Measurements from ENCODE around the gene TUBA4A. TPM values are rescaled to one million over a fixed set of nuclear protein-coding genes. Genes with fewer than 3 reads are reported as not detected.

The TUBA4A gene
- total RNA-seq, 6 donors from 2014 or later = 17.8 to 52.1 (median 40.3) TPM

GRCh38 chr2:219244789-219245147, 8.9 kb downstream of the TUBA4A start:
- Histone ChIP-seq H3K36me3 (peaks cover 0 to 24% (median 6%) of the 10 kb centered on the region in 4 donors), H3K27me3 (no peaks in the 10 kb centered on the region), H3K27ac (peak overlapping the region; percentile 91 to 96 (median 96)), H3K4me3 (peak overlapping the region; percentile 72 to 83 (median 79)), H3K4me1 (peaks cover 45 to 54% (median 45%) of the 10 kb centered on the region in 4 donors), H3K9me3 (no peaks in the 10 kb centered on the region)
- DNase-seq = no peak
- no peak for ATAC-seq (ENCODE audit: low FRiP score in 2 of 2)
- 37 to 64% methylated on average over 4 to 6 of the region's 6 CpGs for WGBS, 2 donors
- TF ChIP-seq EP300 (IDR thresholded peaks at IDR 0.05) = no peak
- no peak for TF ChIP-seq POLR2A (IDR thresholded peaks at IDR 0.05)
- TF ChIP-seq, protein P1, sequence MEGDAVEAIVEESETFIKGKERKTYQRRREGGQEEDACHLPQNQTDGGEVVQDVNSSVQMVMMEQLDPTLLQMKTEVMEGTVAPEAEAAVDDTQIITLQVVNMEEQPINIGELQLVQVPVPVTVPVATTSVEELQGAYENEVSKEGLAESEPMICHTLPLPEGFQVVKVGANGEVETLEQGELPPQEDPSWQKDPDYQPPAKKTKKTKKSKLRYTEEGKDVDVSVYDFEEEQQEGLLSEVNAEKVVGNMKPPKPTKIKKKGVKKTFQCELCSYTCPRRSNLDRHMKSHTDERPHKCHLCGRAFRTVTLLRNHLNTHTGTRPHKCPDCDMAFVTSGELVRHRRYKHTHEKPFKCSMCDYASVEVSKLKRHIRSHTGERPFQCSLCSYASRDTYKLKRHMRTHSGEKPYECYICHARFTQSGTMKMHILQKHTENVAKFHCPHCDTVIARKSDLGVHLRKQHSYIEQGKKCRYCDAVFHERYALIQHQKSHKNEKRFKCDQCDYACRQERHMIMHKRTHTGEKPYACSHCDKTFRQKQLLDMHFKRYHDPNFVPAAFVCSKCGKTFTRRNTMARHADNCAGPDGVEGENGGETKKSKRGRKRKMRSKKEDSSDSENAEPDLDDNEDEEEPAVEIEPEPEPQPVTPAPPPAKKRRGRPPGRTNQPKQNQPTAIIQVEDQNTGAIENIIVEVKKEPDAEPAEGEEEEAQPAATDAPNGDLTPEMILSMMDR (IDR thresholded peaks at IDR 0.05) = no peak
- TF ChIP-seq POLR2AphosphoS5 (IDR thresholded peaks at IDR 0.05) = no peak

- whole genome bisulfite sequencing, 2 donors = 39 to 57% methylated on average over 24 to 28 of the region's 28 CpGs
- H3K27ac ChIP-seq = peak overlapping the region in 1 of 4 donors; percentile 44
- no peaks in the 10 kb centered on the region for H3K9me3 ChIP-seq
- H3K27me3 ChIP-seq = no peaks in the 10 kb centered on the region
- DNase-seq = peak; percentile 53 to 56
- ATAC-seq (ENCODE audit: low FRiP score in 2 of 2) = peak in 1 of 2 donors; percentile 69
- TF ChIP-seq POLR2AphosphoS5 (IDR thresholded peaks at IDR 0.05) = peak in 1 of 2 donors; percentile 18
- TF ChIP-seq, protein P1 (IDR thresholded peaks at IDR 0.05) = no peak
- TF ChIP-seq POLR2A (IDR thresholded peaks at IDR 0.05) = no peak
- TF ChIP-seq EP300 (IDR thresholded peaks at IDR 0.05) = no peak
- peaks cover 0 to 27% (median 4%) of the 10 kb centered on the region in 4 donors for H3K36me3 ChIP-seq
- H3K4me3 ChIP-seq = peak overlapping the region in 2 of 4 donors; percentile 23 to 29
- H3K4me1 ChIP-seq = peaks cover 30 to 40% (median 32%) of the 10 kb centered on the region in 4 donors
Measured at GRCh38 chr2:219243291-219243761, 10.4 kb downstream of the TUBA4A start.

DNA sequence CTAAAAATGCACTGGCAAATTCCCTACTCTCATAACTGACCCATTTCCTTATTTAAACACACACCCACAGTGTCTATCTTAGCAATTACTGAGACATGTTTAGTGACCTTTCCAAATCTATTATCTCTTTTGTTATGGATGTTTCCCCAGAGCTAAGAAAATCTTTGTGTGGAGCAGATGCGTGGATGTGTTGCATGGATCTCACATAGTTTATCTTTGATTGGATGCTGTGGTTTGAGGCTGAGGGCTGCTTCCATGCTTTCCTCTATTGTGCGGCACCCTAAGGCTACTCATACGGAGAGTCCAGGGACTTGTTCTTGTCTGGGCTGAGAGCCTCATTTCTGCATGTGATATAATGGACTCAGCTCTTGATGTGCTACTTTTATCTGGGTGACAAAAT, 19.4 kb downstream of the TUBA4A start:
- Histone ChIP-seq H3K27me3 (no peaks in the 10 kb centered on the region), H3K27ac (no peak overlapping the region), H3K9me3 (no peaks in the 10 kb centered on the region), H3K36me3 (peaks cover 37 to 75% (median 60%) of the 10 kb centered on the region in 4 donors), H3K4me3 (no peak overlapping the region), H3K4me1 (peaks cover 9 to 12% (median 11%) of the 10 kb centered on the region in 4 donors)
- WGBS, 2 donors = 91 to 99% methylated on average over 3 of the region's 3 CpGs
- ATAC-seq (ENCODE audit: low FRiP score in 2 of 2) = no peak
- no peak for DNase-seq
- TF ChIP-seq POLR2A (IDR thresholded peaks at IDR 0.05) (no peak), EP300 (IDR thresholded peaks at IDR 0.05) (no peak), POLR2AphosphoS5 (IDR thresholded peaks at IDR 0.05) (no peak)
- TF ChIP-seq, protein P1 (IDR thresholded peaks at IDR 0.05) = no peak

DNA sequence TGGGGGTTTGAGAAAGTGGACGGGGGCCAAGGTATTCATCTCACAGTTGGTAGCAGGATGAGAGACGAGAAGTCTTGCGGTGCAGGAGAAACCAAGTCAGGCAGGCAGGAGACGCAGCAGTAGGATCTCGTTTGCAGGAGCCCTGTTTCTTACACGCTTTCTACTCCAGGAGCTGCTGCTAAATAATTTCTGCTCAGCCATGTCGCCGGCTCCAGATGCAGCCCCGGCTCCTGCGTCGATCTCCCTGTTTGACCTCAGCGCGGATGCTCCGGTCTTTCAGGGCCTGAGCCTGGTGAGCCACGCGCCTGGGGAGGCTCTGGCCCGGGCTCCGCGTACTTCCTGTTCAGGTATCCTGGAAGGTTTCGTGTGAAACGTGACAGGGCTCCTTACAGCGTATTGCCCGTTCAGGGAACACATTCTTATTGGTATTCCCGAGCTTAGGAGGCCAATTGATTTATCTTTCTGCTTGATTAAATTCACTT, 23.6 kb downstream of the TUBA4A start:
- WGBS, 2 donors = 0% methylated on average over 22 to 24 of the region's 24 CpGs
- peaks cover 23 to 42% (median 28%) of the 10 kb centered on the region in 4 donors for H3K4me1 ChIP-seq
- H3K27me3 ChIP-seq = no peaks in the 10 kb centered on the region
- peaks cover 32 to 57% (median 41%) of the 10 kb centered on the region in 4 donors for H3K36me3 ChIP-seq
- peak overlapping the region; percentile 94 to 97 (median 96) for H3K27ac ChIP-seq
- no peaks in the 10 kb centered on the region for H3K9me3 ChIP-seq
- DNase-seq = peak; percentile 78 to 87
- ATAC-seq (ENCODE audit: low FRiP score in 2 of 2) = peak; percentile 35 to 66
- H3K4me3 ChIP-seq = peak overlapping the region; percentile 60 to 92 (median 84)
- no peak for TF ChIP-seq POLR2AphosphoS5 (IDR thresholded peaks at IDR 0.05)
- peak in 1 of 4 donors; percentile 20 for TF ChIP-seq POLR2A (IDR thresholded peaks at IDR 0.05)

DNA sequence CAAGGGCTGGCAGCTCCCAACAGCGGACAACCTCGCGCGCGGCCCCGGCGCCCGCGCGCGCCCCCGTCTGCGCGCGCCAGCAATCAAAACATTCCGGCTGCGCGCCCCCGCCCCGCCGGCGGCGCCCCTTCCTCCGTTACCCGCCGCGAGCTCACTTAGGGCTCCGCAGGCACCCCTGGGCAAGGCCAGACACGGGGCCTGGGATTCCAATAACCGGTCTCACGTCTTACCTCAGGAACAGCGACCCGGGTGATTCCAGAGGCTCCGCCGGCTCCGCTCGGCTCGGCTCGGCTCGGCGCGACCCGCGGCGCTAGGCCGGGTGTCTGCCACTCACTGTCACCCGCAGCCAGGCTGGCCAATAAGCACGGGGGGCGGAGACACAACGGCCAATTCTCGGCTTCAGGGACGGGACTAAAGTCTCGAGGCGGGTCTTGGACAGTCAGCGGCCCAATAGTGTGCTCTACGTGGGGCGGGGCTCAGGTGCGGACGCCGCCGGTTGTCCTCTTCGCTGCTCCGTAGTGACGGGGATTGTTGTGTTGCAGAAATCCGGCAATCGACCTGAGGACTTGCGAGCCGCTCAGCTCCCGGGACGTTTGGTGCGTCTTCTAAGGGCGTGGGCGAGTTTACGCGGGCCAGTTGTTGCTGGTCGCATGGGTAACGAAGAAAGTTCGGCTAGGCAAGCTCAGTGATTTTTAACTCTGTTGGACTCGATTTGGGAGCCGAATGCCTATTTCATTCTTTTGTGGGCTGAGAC, 24.2 kb downstream of the TUBA4A start, which contains the start of the genes ANKZF1 and ATG9A:
Gene ANKZF1, plus strand, starts transcription at position 502 of the 754 bp plus-strand sequence. CDS start 452 bp downstream, outside the sequence.
Gene ATG9A, minus strand, starts transcription at position 332 of the 754 bp plus-strand sequence. CDS start 1,612 bp downstream, outside the sequence.
- Histone ChIP-seq H3K4me3 (peak within 1 kb of the TSS; percentile 81 to 92 (median 86)), H3K9me3 (no peaks in the 10 kb centered on the region), H3K4me1 (peaks cover 23 to 42% (median 28%) of the 10 kb centered on the region in 4 donors), H3K27ac (peak within 1 kb of the TSS; percentile 94 to 97 (median 96)), H3K36me3 (peaks cover 32 to 57% (median 41%) of the 10 kb centered on the region in 4 donors), H3K27me3 (no peaks in the 10 kb centered on the region)
- ATAC-seq (ENCODE audit: low FRiP score in 2 of 2) = peak; percentile 99
- 2% methylated on average over 44 of the region's 80 CpGs; no CpG with 5 or more reads in 1 of the 2 donors for WGBS, 2 donors
- DNase-seq = peak; percentile 96 to 99
- peak; percentile 94 to 98 for TF ChIP-seq POLR2AphosphoS5 (IDR thresholded peaks at IDR 0.05)
- TF ChIP-seq, protein P1 (IDR thresholded peaks at IDR 0.05) = peak in 3 of 6 experiments; percentile 14 to 18 (median 18)
- TF ChIP-seq POLR2A (IDR thresholded peaks at IDR 0.05) = peak; percentile 20 to 93 (median 76)
- peak in 1 of 4 donors; percentile 78 for TF ChIP-seq EP300 (IDR thresholded peaks at IDR 0.05)
